ENCODE results near the gene TCF25.
"Not testable (repeated sequence)": the region's sequence is repeated elsewhere in the genome, so short reads cannot be mapped to it uniquely, and the experiment has no call there.

Gene TCF25

GRCh38 chr16:89921131-89921701 is 47.8 kb downstream of the TCF25 start:
- DNase-seq, result no peak

DNA sequence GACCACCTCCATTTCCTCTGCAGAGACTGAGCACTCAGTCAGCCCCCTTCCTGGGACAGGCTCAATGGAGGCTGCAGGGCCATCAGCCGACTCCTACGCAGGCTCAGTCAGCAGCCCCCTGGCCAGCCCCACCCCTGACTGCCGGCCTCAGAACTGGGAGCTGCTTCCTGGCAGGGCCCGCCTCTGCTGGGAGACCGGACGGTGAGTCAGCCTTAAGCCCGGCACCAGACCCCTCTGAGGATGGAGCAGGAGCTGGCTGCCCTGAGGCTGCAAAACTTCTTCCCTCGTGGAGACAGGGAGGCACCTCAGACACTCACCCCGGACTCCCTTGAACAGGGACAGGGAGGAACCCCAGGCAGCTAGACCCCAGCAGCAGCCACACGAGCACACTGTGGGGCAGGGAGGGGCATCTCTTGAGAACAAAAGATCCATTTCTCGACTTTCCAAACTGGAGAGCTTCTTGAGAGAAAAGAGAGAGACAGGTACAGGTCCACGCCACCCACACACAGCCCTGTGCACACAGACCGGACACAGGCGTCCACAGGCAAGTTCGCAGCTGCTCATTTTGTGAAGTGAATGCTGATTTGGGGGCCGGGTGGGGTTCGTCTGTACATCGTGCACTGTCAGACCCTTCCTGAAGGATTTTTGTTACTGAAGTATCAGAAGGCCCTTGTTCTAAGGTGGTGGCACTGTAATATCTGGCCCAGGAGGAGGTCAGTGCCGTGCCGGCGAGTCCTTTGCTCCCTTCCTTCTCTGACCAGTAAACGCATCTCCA is 48.5 kb downstream of the TCF25 start:
- DNase-seq, result no peak

DNA sequence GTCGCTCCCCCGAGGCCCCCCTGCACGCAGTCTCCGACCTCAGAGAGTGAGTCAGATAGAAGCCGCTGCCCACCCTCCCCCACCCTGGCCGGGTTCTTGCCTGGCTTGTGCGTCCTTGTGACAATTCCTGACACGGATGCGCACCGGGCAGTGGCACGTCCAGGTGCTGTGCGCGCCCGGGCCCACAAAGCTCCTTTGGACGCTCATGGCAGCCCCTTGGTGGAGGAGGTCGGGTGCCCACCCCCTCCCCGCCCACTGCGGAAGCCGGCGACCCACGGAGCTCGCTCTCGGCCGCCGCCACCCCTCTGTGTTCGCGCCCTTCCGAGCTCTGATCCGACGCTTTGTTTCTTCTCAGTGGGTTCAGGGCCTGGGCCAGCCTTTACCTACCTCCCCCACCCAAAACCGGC is 49.1 kb downstream of the TCF25 start:
- DNase-seq, result no peak

DNA sequence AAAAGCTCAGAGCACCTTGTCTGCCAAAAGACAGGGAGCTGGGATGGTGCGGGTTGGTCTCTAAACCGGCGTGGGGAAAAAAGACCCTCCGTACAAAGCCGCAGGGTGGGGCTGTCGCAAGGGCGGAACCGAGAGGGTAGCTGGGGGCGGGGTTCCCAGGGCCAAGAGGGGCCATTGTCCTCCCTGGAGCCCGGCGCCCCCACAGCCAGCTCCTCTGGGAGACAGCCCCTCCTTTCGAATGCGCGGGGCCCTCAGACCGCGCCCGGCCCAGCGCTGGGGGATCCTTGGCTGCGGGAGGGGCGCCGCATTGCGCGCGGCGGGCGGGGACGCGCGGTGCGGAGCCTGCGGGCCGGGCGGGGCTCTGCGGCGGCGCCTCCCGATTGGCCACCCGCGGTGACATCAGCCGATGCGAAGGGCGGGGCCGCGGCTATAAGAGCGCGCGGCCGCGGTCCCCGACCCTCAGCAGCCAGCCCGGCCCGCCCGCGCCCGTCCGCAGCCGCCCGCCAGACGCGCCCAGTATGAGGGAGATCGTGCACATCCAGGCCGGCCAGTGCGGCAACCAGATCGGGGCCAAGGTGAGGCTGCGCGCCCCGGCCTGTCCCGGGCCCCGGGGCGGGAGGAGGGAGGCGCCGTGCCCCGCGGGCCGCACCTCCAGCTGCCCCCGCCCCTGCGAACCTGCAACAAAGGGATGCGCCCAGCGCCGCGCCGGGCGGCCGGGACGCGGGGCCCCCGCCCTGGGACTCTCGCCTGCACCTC is 49.7 kb downstream of the TCF25 start, which contains the start of gene TUBB3:
Gene TUBB3, plus strand, starts transcription at position 459 of the 756 bp plus-strand sequence. Its CDS starts 60 bp downstream, at position 519.
- peak; percentile 35 for DNase-seq

DNA sequence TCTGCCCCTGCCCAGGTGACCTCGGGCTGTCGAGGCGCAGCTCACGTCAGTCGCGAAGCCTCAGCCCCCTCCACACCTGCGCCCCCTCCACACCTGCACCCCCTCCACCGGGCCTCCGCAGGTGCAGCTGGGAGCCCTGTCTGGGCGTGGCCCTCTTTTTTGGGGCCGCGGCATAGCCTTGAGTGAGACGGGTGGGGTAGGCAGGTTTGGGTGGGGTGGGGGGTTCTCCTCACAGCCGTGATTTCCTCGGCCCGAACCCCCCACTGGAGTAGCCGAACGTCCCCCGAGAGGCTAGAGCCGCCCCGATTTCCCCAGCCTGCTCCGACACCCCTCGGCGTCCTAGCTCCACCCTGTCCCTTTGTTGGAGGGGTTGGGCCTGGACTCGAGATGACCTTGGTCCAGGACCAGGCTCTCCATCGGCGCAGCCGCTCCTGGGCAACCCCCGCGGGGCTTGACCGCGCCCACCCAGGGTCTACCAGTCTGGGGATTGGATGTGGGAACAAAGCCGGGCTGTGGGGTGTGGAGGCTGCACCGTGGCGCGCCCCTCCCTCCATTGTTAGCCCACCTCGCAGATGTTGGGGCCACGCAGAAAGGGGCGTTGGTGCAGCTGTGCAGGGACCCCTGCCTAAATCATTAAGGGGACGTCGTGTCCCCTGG is 50.4 kb downstream of the TCF25 start:
- no peak for DNase-seq

GRCh38 chr16:89924297-89924924 is 51.0 kb downstream of the TCF25 start:
- peak; percentile 48 for DNase-seq

DNA sequence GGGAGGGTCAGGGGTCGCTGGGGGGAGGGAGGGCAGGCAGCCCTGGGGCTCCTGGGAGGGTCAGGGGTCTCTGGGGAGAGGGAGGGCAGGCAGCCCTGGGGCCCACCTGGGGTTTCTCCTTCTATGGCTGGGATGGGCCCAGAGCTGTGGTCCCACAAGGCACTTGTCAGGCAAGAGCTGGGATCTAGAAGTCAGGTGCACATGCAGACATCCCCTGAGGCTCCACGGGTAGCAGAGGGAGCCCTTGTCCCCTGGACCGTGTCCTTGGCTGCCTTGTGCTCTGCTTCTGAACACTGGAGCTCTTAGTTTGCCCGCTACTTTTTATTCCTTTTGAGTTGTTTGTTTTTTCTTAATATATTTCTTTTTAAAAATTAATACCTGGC is 51.5 kb downstream of the TCF25 start:
- DNase-seq, result no peak

- no peak for DNase-seq
These were observed 52.2 kb downstream of the TCF25 start for GRCh38 chr16:89925596-89926079.

DNA sequence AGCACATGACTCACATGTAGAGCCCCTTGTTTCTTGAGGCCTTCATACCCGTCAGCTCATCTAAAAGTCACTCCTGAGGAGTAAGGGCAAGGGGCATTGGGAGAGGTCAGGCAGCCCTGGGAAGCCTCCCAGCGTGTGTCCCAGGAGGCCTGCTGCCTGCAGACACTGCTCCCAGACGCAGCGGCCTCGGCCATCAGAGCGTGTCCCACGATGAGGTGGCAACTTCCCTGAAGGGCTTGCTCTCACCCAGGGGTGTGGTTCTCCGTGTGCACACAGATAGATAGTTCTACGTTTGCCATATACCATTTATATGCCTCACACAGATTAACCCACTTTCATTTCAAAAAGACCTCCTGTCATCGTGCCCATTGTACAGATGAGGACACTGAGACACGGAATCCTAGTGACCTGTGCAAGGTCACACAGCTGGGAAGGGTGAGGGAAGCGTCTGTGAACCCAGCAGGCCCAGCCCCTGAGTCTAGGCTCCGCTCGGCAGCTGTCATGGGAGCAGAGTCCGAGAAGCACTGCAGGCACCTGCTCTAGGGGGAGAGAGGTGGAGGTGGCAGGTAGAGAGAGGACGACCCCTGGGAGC is 58.0 kb downstream of the TCF25 start:
- DNase-seq, result no peak

DNA sequence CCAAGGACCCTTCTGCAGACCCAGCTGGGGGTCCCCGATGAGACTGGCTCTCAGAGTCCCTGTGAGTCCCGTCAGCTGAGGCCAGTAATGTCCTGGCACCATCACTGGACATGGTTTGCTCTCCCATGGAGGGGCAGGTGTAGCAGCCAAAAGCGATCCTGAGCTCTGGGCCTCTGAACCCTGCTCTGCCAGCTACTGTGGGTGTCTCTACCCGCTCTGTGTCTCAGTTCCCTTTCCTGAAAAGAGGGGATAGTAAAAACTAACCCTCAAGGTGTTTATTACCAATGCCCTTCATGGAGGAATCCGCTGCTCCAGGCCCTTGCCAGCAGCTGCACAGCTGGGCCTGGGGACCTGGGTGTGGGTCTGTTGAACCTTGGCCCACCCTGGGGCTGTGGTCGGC is 58.6 kb downstream of the TCF25 start:
- DNase-seq, result no peak

GRCh38 chr16:89934019-89934418 is 60.6 kb downstream of the TCF25 start:
- not testable (repeated sequence) for DNase-seq

DNA sequence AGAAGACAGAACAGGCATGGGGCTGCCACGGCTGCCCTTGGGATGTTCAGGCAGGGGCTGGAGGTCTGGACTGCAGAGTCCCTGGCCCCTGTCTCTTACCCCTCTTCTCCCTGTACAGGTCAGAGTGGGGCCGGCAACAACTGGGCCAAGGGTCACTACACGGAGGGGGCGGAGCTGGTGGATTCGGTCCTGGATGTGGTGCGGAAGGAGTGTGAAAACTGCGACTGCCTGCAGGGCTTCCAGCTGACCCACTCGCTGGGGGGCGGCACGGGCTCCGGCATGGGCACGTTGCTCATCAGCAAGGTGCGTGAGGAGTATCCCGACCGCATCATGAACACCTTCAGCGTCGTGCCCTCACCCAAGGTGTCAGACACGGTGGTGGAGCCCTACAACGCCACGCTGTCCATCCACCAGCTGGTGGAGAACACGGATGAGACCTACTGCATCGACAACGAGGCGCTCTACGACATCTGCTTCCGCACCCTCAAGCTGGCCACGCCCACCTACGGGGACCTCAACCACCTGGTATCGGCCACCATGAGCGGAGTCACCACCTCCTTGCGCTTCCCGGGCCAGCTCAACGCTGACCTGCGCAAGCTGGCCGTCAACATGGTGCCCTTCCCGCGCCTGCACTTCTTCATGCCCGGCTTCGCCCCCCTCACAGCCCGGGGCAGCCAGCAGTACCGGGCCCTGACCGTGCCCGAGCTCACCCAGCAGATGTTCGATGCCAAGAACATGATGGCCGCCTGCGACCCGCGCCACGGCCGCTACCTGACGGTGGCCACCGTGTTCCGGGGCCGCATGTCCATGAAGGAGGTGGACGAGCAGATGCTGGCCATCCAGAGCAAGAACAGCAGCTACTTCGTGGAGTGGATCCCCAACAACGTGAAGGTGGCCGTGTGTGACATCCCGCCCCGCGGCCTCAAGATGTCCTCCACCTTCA is 61.5 kb downstream of the TCF25 start:
- DNase-seq, result no peak

DNA sequence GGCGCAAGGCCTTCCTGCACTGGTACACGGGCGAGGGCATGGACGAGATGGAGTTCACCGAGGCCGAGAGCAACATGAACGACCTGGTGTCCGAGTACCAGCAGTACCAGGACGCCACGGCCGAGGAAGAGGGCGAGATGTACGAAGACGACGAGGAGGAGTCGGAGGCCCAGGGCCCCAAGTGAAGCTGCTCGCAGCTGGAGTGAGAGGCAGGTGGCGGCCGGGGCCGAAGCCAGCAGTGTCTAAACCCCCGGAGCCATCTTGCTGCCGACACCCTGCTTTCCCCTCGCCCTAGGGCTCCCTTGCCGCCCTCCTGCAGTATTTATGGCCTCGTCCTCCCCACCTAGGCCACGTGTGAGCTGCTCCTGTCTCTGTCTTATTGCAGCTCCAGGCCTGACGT is 62.2 kb downstream of the TCF25 start:
- DNase-seq, result not testable (repeated sequence)

GRCh38 chr16:89936034-89936433 is 62.6 kb downstream of the TCF25 start:
- DNase-seq, result no peak

- DNase-seq, result no peak
These were observed 63.1 kb downstream of the TCF25 start for GRCh38 chr16:89936508-89936907.

- DNase-seq, result no peak
These were observed 63.6 kb downstream of the TCF25 start for GRCh38 chr16:89936981-89937380.

DNA sequence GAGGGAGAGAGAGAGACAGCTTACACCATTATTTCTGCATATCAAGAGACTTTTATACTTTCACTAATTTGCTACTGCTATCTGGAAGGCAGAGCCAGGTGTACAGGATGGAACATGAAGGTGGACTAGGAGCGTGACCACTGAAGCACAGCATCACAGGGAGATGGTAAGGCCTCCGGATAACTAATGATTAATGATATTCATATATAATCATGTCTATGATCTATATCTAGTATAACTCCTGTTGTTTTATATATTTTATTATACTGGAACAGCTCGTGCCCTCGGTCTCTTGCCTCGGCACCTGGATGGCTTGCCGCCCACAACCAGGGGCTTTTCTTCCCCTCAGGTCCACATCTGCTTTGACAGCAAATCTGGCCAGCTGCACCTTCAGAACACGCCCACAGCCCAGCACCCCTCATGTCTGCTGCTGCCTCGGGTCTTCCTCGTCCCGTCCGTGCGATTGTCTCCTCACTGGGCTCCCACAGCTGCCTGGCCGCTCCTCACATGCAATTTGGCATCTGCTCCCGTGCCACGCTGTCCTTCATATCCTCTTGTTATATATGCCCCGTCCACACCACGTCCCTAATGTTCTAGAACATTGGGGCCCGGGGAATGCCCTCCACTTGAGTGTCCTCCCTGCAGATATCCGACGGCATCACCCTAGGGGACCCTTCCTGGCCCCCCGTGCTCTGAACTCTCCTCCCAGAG is 64.9 kb downstream of the TCF25 start:
- no peak for DNase-seq

- no peak for DNase-seq
These were observed 71.4 kb downstream of the TCF25 start for GRCh38 chr16:89944773-89945172.

- no peak for DNase-seq
These were observed 72.3 kb downstream of the TCF25 start for GRCh38 chr16:89945654-89946053.

DNA sequence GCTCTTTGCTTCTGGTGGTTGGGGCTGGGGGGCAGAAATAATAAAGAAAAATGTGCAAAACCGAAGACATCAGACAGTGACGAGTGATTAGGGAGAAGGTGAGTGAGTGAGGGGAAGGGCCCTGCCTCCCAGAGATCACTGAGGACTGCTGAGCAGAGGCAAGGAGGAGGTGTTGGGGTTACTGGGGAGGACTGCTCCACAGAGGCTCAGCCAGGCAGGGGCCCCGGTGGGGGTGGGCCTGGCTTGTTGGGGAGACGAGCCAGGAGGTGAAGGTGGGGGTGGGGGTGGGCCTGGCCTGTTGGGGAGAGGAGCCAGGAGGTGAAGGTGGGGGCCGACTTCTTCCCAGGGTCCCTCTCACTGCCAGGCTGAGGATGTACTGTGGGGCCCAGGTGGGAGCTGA is 73.1 kb downstream of the TCF25 start:
- no peak for DNase-seq

Data from CD4-positive, alpha-beta T cell treated with Interleukin-21 for 1 hour (primary cell).